GM21381 (cell line): ENCODE results near the gene CENPF.

Experiments
- ATAC-seq: cut with Tn5 transposase; IDR thresholded peaks from one replicate; pipeline ENCODE4 v1.9.1; 2021; ENCODE audit warnings: mild to moderate bottlenecking, moderate library complexity; ENCODE audit not compliant: unreplicated experiment

The CENPF gene

DNA sequence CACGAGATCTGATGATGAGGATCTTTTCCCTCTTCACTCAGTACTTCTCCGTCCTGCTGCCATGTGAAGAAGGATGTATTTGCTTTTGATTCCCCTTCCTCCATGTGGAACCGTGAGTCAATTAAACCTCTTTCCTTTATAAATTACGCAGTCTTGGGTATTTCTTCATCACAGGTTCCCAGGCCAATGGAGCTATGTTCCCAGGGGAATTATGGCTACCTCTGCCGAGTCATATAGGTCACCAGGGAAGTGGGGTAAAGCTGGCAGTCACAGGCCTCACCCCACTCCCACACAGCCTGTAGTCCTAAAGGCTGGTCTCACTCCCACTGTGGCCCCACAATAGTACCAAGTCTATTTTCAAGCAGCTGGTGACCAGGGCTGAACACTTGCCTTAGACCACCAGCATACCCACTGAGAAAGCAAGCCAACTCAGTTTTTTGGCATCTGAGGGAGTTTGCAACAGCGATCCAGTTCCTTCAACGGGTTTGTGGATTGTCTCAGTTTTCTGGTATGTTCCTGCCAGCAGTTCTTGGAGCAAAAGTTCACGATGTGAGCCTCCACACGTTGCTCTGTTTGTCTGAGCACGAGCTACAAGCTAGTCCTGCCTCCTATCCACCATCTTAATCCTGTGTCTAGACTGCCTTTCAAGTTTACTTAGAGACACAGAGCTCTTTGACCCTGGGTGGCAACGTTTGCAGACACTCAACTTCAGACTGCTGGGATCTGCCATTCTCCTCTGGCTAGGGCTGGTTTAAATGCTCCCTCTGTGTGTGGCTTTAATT, 104.5 kb downstream of the CENPF start:
- ATAC-seq, result no peak

DNA sequence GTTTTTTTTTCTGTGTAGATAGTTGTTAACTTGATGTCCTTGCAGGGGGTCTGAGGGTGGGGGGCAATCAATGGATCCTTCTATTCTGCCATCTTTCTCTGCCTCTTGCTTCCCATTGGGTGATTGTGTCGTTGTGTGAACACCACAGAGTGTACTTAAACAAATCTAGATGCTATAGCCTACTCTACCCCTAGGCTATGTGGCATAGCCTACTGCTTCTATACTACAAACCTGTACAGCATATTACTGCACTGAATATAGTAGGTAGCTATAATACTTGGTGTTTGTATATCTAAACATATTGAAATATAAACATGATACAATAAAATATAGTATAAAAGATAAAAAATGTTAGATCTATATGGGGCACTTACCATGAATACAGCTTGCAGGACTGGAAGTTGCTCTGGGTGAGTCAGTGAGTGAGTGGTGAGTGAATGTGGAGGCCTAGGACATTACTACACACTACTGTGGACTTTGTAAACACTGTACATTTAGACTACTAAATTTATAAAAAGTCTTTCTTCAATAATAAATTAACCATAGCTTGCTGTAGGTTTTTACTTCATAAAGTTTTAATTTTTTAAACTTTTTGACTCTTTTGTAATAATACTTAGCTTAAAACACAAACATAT, 105.4 kb downstream of the CENPF start:
- ATAC-seq, result no peak

- no peak for ATAC-seq
Observed at GRCh38 chr1:214709241-214709640, 106.2 kb downstream of the CENPF start.

DNA sequence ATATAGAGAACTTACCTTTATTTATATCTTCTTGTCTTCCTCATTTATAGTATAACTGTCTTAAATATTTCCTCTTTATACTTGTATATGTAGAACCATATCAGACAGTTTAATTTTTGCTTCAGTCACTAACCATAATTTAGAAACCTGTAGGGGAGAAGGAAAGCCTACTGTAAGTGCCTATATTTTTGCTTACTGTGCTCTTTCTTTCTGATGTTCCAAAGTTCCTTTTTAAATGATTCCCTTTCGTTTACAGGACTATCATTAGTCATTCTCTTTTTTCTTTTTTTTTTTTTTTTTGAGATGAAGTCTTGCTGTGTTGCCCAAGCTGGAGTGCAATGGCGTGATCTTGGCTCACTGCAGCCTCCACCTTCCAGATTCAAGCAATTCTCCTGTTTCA, 109.7 kb downstream of the CENPF start:
- no peak for ATAC-seq
